Endothelial cell of coronary artery (primary cell): ENCODE measurements around the gene TDP1. TPM values are rescaled to one million over a fixed set of nuclear protein-coding genes. Genes with fewer than 3 reads are reported as not detected.

Experiments
- total RNA-seq: library from RNA; depleted of rRNA; stranded (reverse); fragments of >200 nt; gene quantifications from 2 replicates; pipeline ENCODE4 v1.2.3, GENCODE V29; 2014

TDP1 gene
- total RNA-seq, result 25.3 and 36.2 TPM in 2 replicates

GRCh38 chr14:89955745-89956660 lies at the start of gene TDP1:
TSS of gene TDP1 (plus strand) at chr14:89955927. CDS start at chr14:89963115, 7,188 bp downstream.

GRCh38 chr14:89954070-89955021 lies 1.4 kb upstream of the TDP1 start, which contains the start of gene EFCAB11:
TSS of gene EFCAB11 (minus strand) at chr14:89954730. CDS start at chr14:89954660, 70 bp downstream.

GRCh38 chr14:90061685-90062126 lies 106.0 kb downstream of the TDP1 start, which contains the start of gene KCNK13:
TSS of gene KCNK13 (plus strand) at chr14:90061994. CDS start at chr14:90062206, 212 bp downstream.

Other genes starting within 250 kb of the TDP1 start
- gene EFCAB11, start 1.2 kb upstream of the TDP1 start, total RNA-seq, result 5.1 and 6.2 TPM in 2 replicates
- not detected in 2 replicates for gene KCNK13, start 106.1 kb downstream of the TDP1 start, total RNA-seq